Brain microvascular endothelial cell (primary cell): ENCODE measurements around the gene KCNAB2.

Experiments
- DNase-seq: peaks from one replicate; pipeline ENCODE4 v3.0.0-alpha.2; 2020
- H3K27ac ChIP-seq: fragments of 250-450 bp; sonication (Bioruptor Pico); 2 replicates; pipeline ENCODE4 v1.5.1; 2020; ENCODE audit warnings: mild to moderate bottlenecking, moderate library complexity
- H3K27me3 ChIP-seq: fragments of 250-450 bp; sonication (Bioruptor Pico); replicated peaks from 2 replicates; pipeline ENCODE4 v1.5.1; 2020; ENCODE audit warnings: mild to moderate bottlenecking
- H3K36me3 ChIP-seq: fragments of 250-450 bp; sonication (Bioruptor Pico); replicated peaks from 2 replicates; pipeline ENCODE4 v1.5.1; 2020; ENCODE audit warnings: mild to moderate bottlenecking
- H3K4me3 ChIP-seq: 2 replicates; pipeline ENCODE4 v1.5.1; 2011; ENCODE audit warnings: low read depth, mild to moderate bottlenecking, control low read depth, low read length, moderate library complexity
- in situ Hi-C: cut with HindIII; loops from 2 replicates; pipeline ENCODE4 v1.10.0; 2017; ENCODE audit warnings: low sequenced_read_pairs, low pct_ligation_motif_present
- TF ChIP-seq, protein P1 (sequence below): IDR thresholded peaks from 2 replicates; pipeline ENCODE4 v1.5.1; 2011; ENCODE audit warnings: low read depth, mild to moderate bottlenecking, moderate library complexity, low read length, control low read depth, inconsistent platforms; ENCODE audit errors: missing control alignments

KCNAB2 gene

DNA sequence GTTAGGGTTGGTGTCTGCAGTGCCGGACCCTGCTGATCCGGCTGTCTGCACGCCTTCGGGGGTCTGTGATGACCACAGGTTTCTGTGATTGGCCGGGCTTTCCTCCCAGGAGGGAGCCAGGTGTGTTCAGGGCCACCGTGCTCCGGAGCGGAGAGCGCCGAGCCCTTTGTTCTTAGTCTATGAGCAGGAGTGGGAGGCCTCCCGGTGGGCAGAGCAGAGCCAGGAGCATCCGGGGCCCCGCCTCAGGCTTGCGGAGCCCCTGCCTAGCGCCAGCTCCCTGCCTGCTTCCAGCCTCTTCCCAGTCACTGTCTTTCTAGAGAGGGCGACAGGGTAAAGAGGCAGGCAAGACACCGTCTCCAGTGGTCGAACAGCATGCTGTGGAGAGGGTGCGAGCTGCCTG is 31.8 kb downstream of the KCNAB2 start:
- TF ChIP-seq, protein P1, sequence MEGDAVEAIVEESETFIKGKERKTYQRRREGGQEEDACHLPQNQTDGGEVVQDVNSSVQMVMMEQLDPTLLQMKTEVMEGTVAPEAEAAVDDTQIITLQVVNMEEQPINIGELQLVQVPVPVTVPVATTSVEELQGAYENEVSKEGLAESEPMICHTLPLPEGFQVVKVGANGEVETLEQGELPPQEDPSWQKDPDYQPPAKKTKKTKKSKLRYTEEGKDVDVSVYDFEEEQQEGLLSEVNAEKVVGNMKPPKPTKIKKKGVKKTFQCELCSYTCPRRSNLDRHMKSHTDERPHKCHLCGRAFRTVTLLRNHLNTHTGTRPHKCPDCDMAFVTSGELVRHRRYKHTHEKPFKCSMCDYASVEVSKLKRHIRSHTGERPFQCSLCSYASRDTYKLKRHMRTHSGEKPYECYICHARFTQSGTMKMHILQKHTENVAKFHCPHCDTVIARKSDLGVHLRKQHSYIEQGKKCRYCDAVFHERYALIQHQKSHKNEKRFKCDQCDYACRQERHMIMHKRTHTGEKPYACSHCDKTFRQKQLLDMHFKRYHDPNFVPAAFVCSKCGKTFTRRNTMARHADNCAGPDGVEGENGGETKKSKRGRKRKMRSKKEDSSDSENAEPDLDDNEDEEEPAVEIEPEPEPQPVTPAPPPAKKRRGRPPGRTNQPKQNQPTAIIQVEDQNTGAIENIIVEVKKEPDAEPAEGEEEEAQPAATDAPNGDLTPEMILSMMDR = no peak
- H3K27me3 ChIP-seq = peaks cover 11% of the 10 kb centered on the region
- no peak overlapping the region for H3K4me3 ChIP-seq
- H3K27ac ChIP-seq = no peak overlapping the region
- no peaks in the 10 kb centered on the region for H3K36me3 ChIP-seq
- in situ Hi-C loops = no loop called here
- DNase-seq = no peak

DNA sequence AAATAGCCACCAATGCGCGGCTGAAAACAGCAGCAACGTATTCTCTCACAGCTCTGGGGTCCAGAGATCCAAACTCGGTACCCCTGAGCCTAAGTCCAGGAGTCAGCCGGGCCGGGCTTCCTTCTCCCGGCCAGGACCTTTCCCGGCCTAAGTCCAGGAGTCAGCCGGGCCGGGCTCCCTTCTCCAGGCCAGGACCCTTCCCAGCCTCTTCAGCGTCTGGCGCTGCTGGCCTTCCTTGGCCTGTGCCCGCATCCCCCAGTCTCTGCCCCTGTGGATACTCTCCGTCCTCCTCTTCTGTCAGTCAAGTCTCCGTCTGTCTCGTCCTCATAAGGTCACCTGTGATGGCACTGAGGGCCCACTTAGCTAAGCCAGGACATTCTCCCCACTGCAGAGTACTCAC is 32.2 kb downstream of the KCNAB2 start:
- no peak overlapping the region for H3K4me3 ChIP-seq
- TF ChIP-seq, protein P1 = no peak
- peaks cover 13% of the 10 kb centered on the region for H3K27me3 ChIP-seq
- in situ Hi-C loops = no loop called here
- no peak overlapping the region for H3K27ac ChIP-seq
- no peak for DNase-seq
- no peaks in the 10 kb centered on the region for H3K36me3 ChIP-seq

DNA sequence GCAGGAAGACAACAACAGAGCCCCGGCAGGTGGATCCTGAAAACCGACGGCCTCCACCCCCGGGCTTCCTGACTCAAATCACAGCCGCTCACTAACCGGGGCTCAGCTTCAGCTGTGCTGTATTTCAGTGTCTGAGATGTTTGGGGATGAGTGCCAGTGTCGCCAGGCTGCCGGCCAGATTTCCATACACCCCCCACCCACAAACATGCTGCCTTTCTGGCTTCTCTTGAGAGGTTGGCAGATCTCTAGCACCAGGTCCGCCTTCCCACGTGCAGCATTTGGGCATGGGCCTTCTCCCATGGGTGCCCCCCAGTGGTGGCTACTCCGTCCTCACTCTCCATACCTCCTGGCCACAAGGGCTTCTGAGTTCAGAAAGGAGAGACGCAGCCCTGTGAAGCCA is 34.8 kb downstream of the KCNAB2 start:
- H3K36me3 ChIP-seq = no peaks in the 10 kb centered on the region
- TF ChIP-seq, protein P1 = peak; percentile 34
- in situ Hi-C loops = no loop called here

DNA sequence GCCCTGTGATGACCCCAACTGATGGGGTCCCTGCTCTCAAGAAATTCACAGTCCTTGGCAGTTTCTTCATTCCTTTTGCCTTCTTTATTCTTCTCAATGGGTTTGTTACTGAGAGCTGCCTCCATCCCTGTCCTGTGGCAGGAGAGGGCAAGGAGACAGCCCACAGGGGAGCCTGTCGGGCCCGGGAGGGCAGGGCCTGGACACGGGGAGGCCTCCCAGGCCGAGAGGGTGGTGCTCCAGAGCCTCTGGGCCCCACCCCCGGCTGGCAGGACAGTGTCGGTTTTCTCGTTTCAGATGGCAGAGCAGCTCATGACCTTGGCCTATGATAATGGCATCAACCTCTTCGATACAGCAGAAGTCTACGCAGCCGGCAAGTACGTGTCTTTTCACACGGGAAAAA is 36.2 kb downstream of the KCNAB2 start:
- H3K4me3 ChIP-seq = no peak overlapping the region
- DNase-seq = no peak
- peaks cover 28% of the 10 kb centered on the region for H3K27me3 ChIP-seq
- no peaks in the 10 kb centered on the region for H3K36me3 ChIP-seq
- in situ Hi-C loops = no loop called here
- TF ChIP-seq, protein P1 = no peak
- H3K27ac ChIP-seq = no peak overlapping the region

More for the DNA sequence above, 34.8 kb downstream of the KCNAB2 start:
- DNase-seq = no peak
- Histone ChIP-seq H3K4me3 (no peak overlapping the region), H3K27ac (no peak overlapping the region), H3K27me3 (peaks cover 25% of the 10 kb centered on the region)

DNA sequence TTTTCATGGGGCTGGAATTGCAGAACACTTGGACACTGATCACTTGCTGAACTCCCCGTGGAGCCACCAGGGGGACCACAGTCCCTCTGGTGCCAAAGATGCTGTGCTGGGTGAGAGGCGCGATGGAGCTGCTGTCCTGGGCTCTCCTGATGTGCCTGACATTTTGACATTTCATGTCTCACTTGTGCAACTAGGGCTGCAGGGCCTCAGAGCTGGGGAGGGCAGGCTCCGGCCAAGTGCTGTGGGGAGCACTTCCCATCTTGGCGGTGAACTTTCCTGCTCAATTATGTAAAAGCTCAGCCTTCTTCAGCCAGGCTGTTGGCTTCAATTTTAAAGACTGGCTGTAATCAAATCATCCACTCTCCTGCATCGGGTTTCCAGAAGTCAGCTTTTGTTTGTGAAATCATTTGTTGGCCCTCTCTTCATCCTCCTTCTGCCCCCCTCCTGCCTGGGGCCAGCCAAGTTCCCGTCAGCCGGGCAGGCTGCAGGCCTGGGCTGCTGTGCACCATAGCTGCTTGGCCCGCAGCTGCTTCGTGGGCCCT is 36.8 kb downstream of the KCNAB2 start:
- in situ Hi-C loops = no loop called here
- DNase-seq = no peak

More for the DNA sequence above, 36.8 kb downstream of the KCNAB2 start:
- peaks cover 28% of the 10 kb centered on the region for H3K27me3 ChIP-seq
- TF ChIP-seq, protein P1 = peak; percentile 51
- no peak overlapping the region for H3K4me3 ChIP-seq
- H3K36me3 ChIP-seq = no peaks in the 10 kb centered on the region
- no peak overlapping the region for H3K27ac ChIP-seq
